K562 (cell line): Measurements from ENCODE around the gene ZNRD2. TPM values are rescaled to one million over a fixed set of nuclear protein-coding genes. Genes with fewer than 3 reads are reported as not detected.

ENCODE experiments used
- ATAC-seq: fragments of 200-7000 bp; cut with Tn5 transposase; 3 replicates; pipeline ENCODE4 v1.9.1; 2020; ENCODE audit warnings: moderate library complexity
- BruUV-seq: library from RNA; stranded (reverse); fragments of 400-500 nt; replicated peaks from 2 replicates; lab custom pipeline; 2021; lab: Mats Ljungman, UMichigan
- CTCF ChIA-PET: fragments of 300-600 bp; formaldehyde crosslinking; extraction: SDS; loops from one replicate; lab custom pipeline; 2021; ENCODE audit warnings: low intra/inter-chr PET ratio; lab: Yijun Ruan, JAX
- POLR2A ChIA-PET: fragments of 300-600, 350-650 bp; sonication (Branson Sonifier 250); formaldehyde crosslinking; extraction: SDS; loops from one replicate; lab custom pipeline; 2021; ENCODE audit warnings: antibody characterized with exemption, inconsistent platforms; lab: Yijun Ruan, JAX
- DNase-seq, 4 experiments: peaks; one replicate each; pipeline versions ENCODE4 v3.0.0 to v3.0.0-alpha.2; 2011 to 2018; ENCODE audit warnings: low spot score in 3 of 4, mixed read lengths in 3 of 4; ENCODE audit errors: extremely low read depth in 1 of 4
- FAIRE-seq: peaks from 2 replicates; lab custom pipeline; 2011; peaks lifted over from hg19 to GRCh38; lab: Jason Lieb, UNC
- H2AFZ ChIP-seq: 2 replicates; pipeline ENCODE4 v1.6.0; 2011; ENCODE audit warnings: low read depth, low read length, control low read depth, inconsistent platforms
- H3K27ac ChIP-seq: fragments of 200-600 bp; 3 replicates; pipeline ENCODE4 v1.8.0; 2011; ENCODE audit warnings: low read depth, mild to moderate bottlenecking, control low read depth, inconsistent platforms, low read length, moderate library complexity, mixed read lengths; ENCODE audit errors: extremely low read depth
- H3K27me3 ChIP-seq, 2 experiments: fragments of 300-600 bp in 1 of 2; 2 replicates in 1 of 2; 3 replicates in 1 of 2; pipeline versions ENCODE4 v1.6.0 to v1.8.0; 2011; ENCODE audit warnings: inconsistent platforms in 2 of 2, low read length in 2 of 2, mild to moderate bottlenecking in 1 of 2, mixed read lengths in 1 of 2, moderate library complexity in 1 of 2; ENCODE audit not compliant: control insufficient read depth in 2 of 2, insufficient read depth in 2 of 2
- H3K36me3 ChIP-seq: fragments of 300-600 bp; 3 replicates; pipeline ENCODE4 v1.8.0; 2011; ENCODE audit warnings: mild to moderate bottlenecking, low read length, inconsistent platforms; ENCODE audit not compliant: control insufficient read depth, insufficient read depth
- H3K4me1 ChIP-seq, 2 experiments: fragments of 200-600 bp in 1 of 2; replicated peaks in 1 of 2; 2 replicates in 1 of 2; 3 replicates in 1 of 2; pipeline versions ENCODE4 v1.5.1 to v1.8.0; 2011; ENCODE audit warnings: inconsistent platforms in 2 of 2, low read length in 2 of 2, mild to moderate bottlenecking in 1 of 2, mixed read lengths in 1 of 2, moderate library complexity in 1 of 2; ENCODE audit not compliant: control insufficient read depth in 2 of 2, insufficient read depth in 2 of 2
- H3K4me2 ChIP-seq: 2 replicates; pipeline ENCODE4 v1.6.1; 2011; ENCODE audit warnings: low read length, control low read depth, inconsistent platforms, mixed read lengths; ENCODE audit not compliant: insufficient read depth
- H3K4me3 ChIP-seq: fragments of 200-600 bp; sonication (generic), shearing (Covaris generic); 2 replicates; pipeline ENCODE4 v1.5.1; 2016; ENCODE audit warnings: control low read depth, inconsistent platforms
- H3K79me2 ChIP-seq: fragments of 200-600 bp; 3 replicates; pipeline ENCODE4 v1.8.0; 2011; ENCODE audit warnings: low read length, inconsistent platforms; ENCODE audit not compliant: control insufficient read depth, insufficient read depth
- H3K9ac ChIP-seq, 2 experiments: 2 replicates each; pipeline versions ENCODE4 v1.6.0 to v1.6.1; 2011; ENCODE audit warnings: low read depth in 2 of 2, low read length in 2 of 2, control low read depth in 1 of 2, inconsistent platforms in 1 of 2, mild to moderate bottlenecking in 1 of 2, mixed read lengths in 1 of 2; ENCODE audit not compliant: insufficient read depth in 1 of 2
- H3K9me1 ChIP-seq: one replicate; pipeline ENCODE4 v1.6.0; 2011; ENCODE audit warnings: inconsistent platforms, mild to moderate bottlenecking, low read length, moderate library complexity; ENCODE audit not compliant: control insufficient read depth, insufficient read depth
- H3K9me3 ChIP-seq: replicated peaks from 2 replicates; pipeline ENCODE4 v1.5.1; 2011; ENCODE audit warnings: low read depth, low read length, inconsistent platforms; ENCODE audit not compliant: control insufficient read depth, insufficient read depth
- H4K20me1 ChIP-seq: replicated peaks from 2 replicates; pipeline ENCODE4 v1.6.1; 2011; ENCODE audit warnings: low read length, inconsistent platforms, mixed read lengths; ENCODE audit not compliant: control insufficient read depth, insufficient read depth
- ARID3A ChIP-seq: IDR thresholded peaks from 2 replicates; pipeline ENCODE4 v1.6.1; 2012; ENCODE audit warnings: low read depth, low read length, improper control_type of control experiment, borderline replicate concordance
- POLR2A ChIP-seq: fragments of 450-650 bp; conservative IDR thresholded peaks from 2 replicates; pipeline ENCODE4 v1.6.1; 2016
- POLR2G ChIP-seq: fragments of 200-400 bp; formaldehyde crosslinking; IDR thresholded peaks from 2 replicates; pipeline ENCODE4 v1.6.1; 2017; ENCODE audit warnings: low read depth, mild to moderate bottlenecking, antibody characterized with exemption, low read length, moderate library complexity
- WGBS: fragments of 100-300 bp; shearing (Covaris generic); methylation state at CpG from one replicate; pipeline ENCODE4 v1.1.6; 2016; ENCODE audit warnings: low coverage, mixed read lengths; ENCODE audit not compliant: insufficient coverage; ENCODE audit errors: missing lambda C conversion rate; 5-methylcytosine and 5-hydroxymethylcytosine counted together
- in situ Hi-C: fragments of 300-500 bp; cut with MboI; formaldehyde crosslinking; loops from 4 replicates; pipeline ENCODE4 v1.15.0; 2018; ENCODE audit warnings: inconsistent platforms, mixed read lengths
- intact Hi-C: fragments of 100-400 bp; cut with micrococcal nuclease; formaldehyde crosslinking; loops from 2 replicates; pipeline ENCODE4 v1.14.2; 2022
- polyA plus RNA-seq, 8 experiments: library from polyadenylated mRNA; depleted of rRNA in 4 of 8; stranded (reverse) in 5 of 8; unstranded in 3 of 8; fragments of >200 nt; fragmentation: Nextera tagmentation in 2 of 8; fragmentation: Illumina TruSeq in 1 of 8; extraction: Ambion mirVana in 2 of 8; extraction: Trizol in 1 of 8; gene quantifications; 2 replicates each; pipeline versions ENCODE4 v1.2.1 to v1.2.3, GENCODE V29; 2011 to 2014; ENCODE audit warnings: inconsistent platforms in 1 of 8, missing spikeins in 1 of 8
- total RNA-seq, 7 experiments: library from RNA; depleted of rRNA in 6 of 7; stranded (reverse); fragments of >200 nt in 6 of 7; fragmentation: Illumina TruSeq in 2 of 7; extraction: Trizol in 2 of 7; gene quantifications; 2 replicates each; pipeline versions ENCODE4 v1.2.1 to v1.2.3, GENCODE V29; 2011 to 2021; ENCODE audit warnings: low replicate concordance in 1 of 7

Gene ZNRD2
- total and polyA plus RNA-seq, 9 of the 15 experiments (the other 6 are each of a cell fraction or from before 2014, with no cell fraction given): 13.4 to 129 (median 60.4) TPM

DNA sequence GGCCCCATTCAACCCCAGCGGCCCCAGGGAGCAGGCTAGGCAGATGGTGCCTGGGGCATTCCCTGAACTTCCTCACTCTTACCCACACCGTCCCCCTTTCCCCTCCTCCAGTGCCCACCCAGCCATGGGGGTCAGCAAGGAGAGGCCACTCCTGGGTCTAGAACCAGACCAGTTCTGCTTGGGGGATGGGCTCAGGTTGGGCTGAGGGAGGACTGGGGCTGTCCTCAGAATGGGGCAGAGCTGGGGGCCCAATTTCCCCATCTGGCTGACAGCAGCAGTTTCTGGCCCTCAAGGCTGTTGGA, 33.0 kb upstream of the ZNRD2 start:
- TF ChIP-seq POLR2G (peak; percentile 45; the same call in 1 of the 2 replicates), POLR2A (peak; percentile 29; the same call in 1 of the 2 replicates), ARID3A (no peak)
- H3K27ac ChIP-seq: no peak overlapping the region
- H3K27me3 ChIP-seq: no peaks in the 10 kb centered on the region
- H3K4me1 ChIP-seq: peaks cover 9 to 50% of the 10 kb centered on the region in 2 experiments
- H4K20me1 ChIP-seq: no peaks in the 10 kb centered on the region
- no peaks in the 10 kb centered on the region for H3K9me3 ChIP-seq
- H3K9ac ChIP-seq: no peak overlapping the region
- no peak for ATAC-seq
- intact Hi-C loops (no loop called here), in situ Hi-C loops (no loop called here)
- no peak overlapping the region for H3K4me2 ChIP-seq
- ChIA-PET POLR2A (interaction anchor here (0.9 to 6.5 kb wide), 6 partner anchors 10 to 114 kb away, joined by 3 to 48 read pairs (median 6); partner anchors contain the start of genes MALAT1, NEAT1 and SCYL1), CTCF (no interaction called here)
- H3K79me2 ChIP-seq: no peaks in the 10 kb centered on the region; the same call in 2 of the 3 replicates
- 86% methylated on average over 2 of the region's 2 CpGs for WGBS
- H2AFZ ChIP-seq: no peak overlapping the region
- no peak overlapping the region for H3K4me3 ChIP-seq
- H3K9me1 ChIP-seq: no peaks in the 10 kb centered on the region
- no peak for FAIRE-seq
- no peak for DNase-seq
- BruUV-seq: no TSS peak
- H3K36me3 ChIP-seq: peaks cover 64% of the 10 kb centered on the region; the same call in 2 of the 3 replicates
